HG02759 (cell line): Measurements from ENCODE around the gene SPATA22.
"Not testable (repeated sequence)": the region's sequence is repeated elsewhere in the genome, so short reads cannot be mapped to it uniquely, and the experiment has no call there.

Experiments used
- ATAC-seq: cut with Tn5 transposase; IDR thresholded peaks from one replicate; pipeline ENCODE4 v1.9.1; 2021; ENCODE audit warnings: mild to moderate bottlenecking, moderate library complexity; ENCODE audit not compliant: unreplicated experiment

SPATA22 gene, protein sequence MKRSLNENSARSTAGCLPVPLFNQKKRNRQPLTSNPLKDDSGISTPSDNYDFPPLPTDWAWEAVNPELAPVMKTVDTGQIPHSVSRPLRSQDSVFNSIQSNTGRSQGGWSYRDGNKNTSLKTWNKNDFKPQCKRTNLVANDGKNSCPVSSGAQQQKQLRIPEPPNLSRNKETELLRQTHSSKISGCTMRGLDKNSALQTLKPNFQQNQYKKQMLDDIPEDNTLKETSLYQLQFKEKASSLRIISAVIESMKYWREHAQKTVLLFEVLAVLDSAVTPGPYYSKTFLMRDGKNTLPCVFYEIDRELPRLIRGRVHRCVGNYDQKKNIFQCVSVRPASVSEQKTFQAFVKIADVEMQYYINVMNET

DNA sequence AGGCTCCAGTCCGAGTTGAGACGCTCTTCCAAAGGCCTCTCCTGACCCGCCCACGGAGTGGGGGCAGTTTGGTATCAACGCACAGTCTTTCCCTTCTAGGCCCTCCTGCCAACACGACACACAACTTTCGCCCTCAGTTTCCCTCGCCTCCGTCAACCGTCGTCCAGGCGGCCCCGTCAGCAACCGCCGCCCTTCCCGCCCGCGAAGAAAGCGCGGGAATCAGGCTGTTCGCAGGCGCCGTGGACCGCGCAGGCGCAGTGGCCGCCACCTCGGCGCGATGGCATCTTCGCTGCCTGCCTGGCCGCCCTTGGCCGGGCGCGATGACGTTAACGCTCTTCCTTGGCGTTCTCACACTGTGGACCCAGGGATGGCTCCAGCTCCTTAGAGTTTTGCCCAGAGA lies at the start of gene SPATA22:
SPATA22 (minus strand) TSS at position 221 of the 400 bp plus-strand sequence. CDS start 2,494 bp downstream, outside the sequence.
- ATAC-seq = no peak

DNA sequence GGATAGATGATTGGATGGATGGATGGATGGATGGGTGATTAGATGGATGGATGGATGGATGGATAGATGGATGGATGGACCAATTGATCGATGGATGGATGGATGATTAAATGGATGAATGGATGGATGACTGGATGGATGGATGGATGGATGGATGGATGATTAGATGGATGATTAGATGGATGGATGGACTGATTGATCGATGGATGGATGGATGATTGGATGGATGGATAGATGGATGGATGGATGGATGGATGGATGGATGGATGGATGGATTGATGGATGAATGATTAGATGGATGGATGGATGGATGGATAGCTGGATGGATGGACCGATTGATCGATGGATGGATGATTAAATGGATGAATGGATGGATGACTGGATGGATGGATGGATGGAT lies 47.9 kb upstream of the SPATA22 start:
- not testable (repeated sequence) for ATAC-seq

DNA sequence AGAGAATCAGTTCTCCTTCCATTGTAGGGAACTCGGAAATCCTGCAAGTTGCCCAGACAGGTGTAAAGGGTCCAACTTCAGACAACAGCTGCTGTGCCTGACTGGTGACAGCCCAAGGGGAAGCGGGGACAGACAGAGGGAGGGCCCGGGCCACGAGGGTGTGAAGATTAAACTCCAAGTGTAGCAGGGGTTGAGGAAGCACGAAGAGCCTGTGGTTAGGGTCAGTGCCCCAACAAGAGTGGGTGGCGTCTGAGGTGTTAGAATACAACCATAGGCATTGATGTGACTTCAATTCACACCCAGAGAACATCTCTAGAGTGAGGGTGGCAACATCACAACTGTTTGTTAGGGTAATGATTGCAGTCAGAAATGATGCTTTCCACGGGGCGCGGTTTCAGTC lies 43.3 kb upstream of the SPATA22 start:
- no peak for ATAC-seq

DNA sequence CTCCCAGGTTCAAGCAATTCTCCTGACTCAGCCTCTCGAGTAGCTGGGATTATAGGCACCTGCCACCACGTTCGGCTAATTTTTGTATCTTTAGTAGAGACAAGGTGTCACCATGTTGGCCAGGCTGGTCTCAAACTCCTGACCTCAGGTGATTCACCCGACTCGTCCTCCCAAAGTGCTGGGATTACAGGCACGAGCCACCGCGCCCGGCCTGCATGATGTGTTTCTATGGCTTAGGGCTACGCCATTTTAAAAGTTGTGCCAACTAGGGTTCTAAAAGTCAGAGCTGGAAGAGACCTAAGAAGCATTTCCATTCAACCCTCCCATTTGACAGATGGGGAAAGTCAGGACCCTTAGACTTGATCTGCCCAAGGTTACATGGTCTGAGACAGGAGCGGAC lies 42.5 kb upstream of the SPATA22 start:
- ATAC-seq = not testable (repeated sequence)

DNA sequence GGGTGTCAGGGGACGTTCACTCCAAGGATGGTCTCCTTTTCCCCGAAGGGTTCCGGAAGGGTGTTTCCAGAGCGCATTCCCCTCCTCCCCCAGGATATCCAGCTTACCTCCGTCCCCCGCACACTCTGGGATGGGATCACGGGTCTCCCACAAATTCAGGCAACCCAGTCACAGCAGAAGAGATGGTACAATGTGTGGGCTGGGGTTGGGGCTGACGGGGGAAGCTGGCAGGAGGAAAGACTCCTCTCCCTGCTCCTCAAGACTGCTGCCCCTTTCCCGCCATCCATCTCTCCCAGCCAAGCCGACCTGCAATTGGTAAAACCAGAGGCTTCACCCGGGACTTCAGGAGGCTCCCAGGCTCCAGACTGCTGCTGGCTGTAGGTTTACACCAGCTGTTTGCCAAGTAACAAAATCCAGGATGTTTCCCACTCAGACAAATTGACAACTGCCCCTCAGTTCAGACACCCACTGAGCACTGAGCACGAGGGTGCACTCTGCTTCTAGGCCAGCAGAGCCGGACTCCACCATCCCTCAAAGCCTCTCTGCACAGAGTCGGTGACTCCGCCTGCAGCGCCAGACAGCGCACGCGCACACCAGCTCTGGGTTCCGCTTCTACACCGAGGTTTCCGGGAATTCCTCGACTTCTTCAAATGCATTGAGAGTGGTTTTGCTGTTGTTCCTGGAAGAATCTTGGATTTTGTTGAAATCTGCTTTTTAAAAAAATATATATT lies 41.9 kb upstream of the SPATA22 start:
- ATAC-seq = no peak

GRCh38 chr17:3512505-3513171 lies 41.0 kb upstream of the SPATA22 start:
- no peak for ATAC-seq

DNA sequence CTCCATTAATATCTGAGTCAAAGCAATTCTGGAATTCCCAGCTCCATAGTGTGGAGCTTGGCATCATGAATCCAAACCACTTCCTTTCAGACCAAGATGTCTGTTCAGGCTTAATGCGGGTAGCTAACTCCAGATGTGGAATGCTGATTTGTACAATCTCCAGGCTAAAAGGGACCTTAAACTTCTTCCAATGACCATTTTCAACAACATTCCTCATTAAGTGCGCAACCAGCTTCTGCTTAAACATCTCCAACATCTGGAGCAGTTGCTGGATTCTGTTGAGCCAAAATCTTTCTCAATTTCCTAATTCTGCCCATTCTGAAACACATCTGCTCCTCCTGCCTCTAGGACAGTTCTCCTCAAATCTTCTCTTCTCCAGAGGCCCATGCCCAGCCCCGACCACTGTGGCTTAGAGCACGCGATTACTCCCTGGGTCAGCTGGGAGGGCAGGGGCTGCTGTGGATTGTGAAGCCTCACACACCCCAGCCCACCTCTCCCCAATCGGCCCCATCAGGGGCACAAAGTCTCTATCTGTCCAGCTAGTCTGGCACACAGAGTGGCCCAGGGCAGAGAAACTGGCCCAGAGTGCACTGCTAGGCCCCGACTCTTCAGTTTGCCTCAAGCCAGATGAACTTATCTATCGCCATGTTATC lies 40.4 kb upstream of the SPATA22 start:
- ATAC-seq = no peak

DNA sequence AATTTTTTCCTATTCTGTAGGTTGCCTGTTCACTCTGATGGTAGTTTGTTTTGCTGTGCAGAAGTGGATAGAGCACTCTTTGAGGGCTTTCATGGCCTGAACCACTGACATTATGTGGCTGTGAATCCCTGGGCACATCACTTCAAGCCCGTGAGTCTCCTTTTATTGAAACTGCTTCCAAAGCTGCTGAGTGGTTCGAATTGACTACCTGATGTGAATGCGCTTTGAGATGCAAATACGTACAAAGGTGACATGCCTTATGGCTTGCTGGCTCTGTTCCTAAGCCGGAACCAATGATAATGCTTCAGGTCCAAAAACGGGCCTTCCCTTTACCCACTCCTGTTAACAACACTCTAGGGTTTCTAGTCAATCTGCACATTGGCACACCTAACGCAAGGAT lies 38.5 kb upstream of the SPATA22 start:
- no peak for ATAC-seq

GRCh38 chr17:3507869-3508268 lies 36.2 kb upstream of the SPATA22 start:
- no peak for ATAC-seq

GRCh38 chr17:3507071-3507470 lies 35.5 kb upstream of the SPATA22 start:
- no peak for ATAC-seq

DNA sequence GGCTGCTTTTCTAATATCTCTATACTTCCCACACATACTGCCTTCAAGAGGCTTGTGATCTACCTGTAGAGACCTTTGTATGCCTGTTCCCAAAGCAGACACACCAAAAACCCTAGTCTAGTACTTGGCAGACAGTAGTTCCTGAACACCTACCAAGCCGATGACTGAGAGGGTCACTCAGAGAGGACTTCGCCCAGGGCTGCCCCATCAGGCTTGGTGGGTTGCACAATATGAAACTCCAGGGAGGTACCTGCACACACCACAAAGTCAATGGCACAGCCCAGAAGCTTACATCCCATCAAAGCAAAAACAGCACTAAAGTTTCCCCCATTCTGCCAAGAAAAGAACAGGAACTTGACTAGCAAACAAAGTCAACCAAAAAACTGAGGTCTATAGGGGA lies 34.4 kb upstream of the SPATA22 start:
- no peak for ATAC-seq

DNA sequence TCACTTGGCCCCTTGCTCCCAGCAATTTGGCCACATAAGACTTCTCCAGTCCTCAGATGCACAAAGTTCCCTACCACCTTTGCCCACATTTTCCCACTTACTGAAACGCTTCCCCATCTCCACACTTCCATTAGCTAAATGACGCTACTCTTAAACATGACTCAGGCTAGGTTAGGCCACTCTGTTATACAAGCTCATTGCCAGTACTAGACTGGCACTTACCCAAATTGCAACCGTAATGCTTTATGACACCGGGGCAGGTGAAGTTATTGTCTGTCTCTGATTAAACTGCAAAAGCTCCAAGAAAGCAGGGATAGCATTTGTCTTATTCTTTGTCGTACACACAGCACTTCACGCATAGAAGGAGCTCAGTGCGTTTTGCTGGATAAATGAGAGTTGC lies 33.4 kb upstream of the SPATA22 start:
- ATAC-seq = no peak

DNA sequence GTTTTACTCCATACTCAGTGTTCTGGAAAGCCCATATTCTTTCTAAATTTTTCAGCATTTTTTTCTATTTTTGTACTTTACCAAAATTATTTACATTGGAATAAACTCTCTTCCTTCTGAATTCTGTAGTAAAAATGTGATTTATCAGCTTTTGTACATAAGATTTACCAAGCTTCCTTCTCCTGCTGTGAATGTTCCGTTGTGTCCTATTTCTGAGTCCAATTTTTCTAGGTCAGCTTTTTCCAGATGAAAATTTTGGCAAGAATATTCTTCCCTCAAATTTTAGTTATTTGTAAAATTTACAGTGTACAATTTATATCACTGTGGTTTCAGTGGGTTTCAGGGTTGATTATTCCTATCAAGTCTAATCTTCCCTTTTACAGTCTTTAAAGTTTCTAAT lies 31.7 kb upstream of the SPATA22 start:
- no peak for ATAC-seq

- no peak for ATAC-seq
Measured at GRCh38 chr17:3502466-3502865, 30.8 kb upstream of the SPATA22 start.

GRCh38 chr17:3501344-3501743 lies 29.7 kb upstream of the SPATA22 start:
- no peak for ATAC-seq

GRCh38 chr17:3497101-3497500 lies 25.5 kb upstream of the SPATA22 start:
- no peak for ATAC-seq

DNA sequence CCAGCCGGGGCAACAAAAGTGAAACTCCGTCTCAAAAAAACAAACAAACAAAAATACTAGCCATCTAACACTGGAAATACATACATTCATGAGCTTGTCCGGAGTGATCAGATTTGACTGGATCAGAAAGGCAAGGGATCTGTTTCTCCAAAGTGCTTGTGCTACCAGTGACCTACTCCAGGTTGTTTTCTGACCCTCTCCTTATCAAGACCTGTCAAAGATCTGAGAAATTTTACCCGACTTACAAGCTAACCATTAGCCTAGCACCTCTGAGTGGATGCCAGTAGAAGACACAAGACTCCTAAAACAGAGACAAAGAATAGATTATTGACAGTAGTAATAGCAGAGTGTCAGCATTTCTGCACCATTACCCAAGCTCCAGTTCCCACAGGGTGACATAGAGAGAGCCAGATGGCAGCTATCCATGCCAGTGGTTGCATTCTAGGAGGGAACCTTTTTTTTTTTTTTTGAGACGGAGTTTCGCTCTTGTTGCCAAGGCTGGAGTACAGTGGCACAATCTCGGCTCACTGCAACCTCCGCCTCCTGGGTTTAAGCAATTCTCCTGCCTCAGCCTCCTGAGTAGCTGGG lies 14.0 kb upstream of the SPATA22 start:
- ATAC-seq = no peak

- no peak for ATAC-seq
Measured at GRCh38 chr17:3482852-3483251, 11.2 kb upstream of the SPATA22 start.

DNA sequence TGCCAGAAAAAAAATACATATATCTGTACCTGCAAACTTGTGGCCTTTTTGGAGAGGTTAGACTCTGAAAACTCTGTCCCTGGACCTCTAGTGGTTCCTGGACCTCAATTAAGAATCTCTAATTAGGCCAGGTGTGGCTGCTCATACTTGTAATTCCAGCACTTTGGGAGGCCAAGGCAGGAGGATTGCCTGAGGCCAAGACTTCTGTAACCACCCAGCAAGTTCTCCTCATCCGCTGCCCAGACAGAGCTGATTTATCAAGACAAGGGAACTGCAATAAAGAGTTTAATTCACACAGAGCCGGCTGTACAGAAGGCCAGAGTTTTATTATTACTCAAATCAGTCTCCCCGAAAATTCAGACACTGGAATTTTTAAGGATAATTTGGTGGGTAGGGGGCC lies 8.4 kb upstream of the SPATA22 start:
- no peak for ATAC-seq

GRCh38 chr17:3475812-3476610 lies 4.4 kb upstream of the SPATA22 start, which contains the start of gene ASPA:
Gene ASPA, plus strand, starts transcription at chr17:3475997. Its CDS starts 163 bp downstream, at chr17:3476160.
- ATAC-seq = no peak
